GM06990 (cell line): ENCODE data around the gene GFRAL.

Experiments used
- DNase-seq: peaks from one replicate; pipeline ENCODE4 v3.0.0-alpha.2; 2011; ENCODE audit not compliant: insufficient read length; ENCODE audit errors: extremely low read depth
- H3K27me3 ChIP-seq: replicated peaks from 2 replicates; pipeline ENCODE4 v1.6.0; 2011; ENCODE audit warnings: low read length; ENCODE audit not compliant: control insufficient read depth, insufficient read depth
- H3K36me3 ChIP-seq: 2 replicates; pipeline ENCODE4 v1.5.1; 2011; ENCODE audit warnings: low read length; ENCODE audit not compliant: control insufficient read depth, insufficient read depth
- H3K4me3 ChIP-seq: replicated peaks from 2 replicates; pipeline ENCODE4 v1.5.1; 2011; ENCODE audit warnings: low read depth, mild to moderate bottlenecking, control low read depth, low read length
- CTCF ChIP-seq: IDR thresholded peaks from 2 replicates; pipeline ENCODE4 v1.5.1; 2011; ENCODE audit warnings: low read length, control low read depth, mild to moderate bottlenecking, inconsistent platforms; ENCODE audit not compliant: insufficient read depth, poor library complexity, severe bottlenecking

GFRAL gene

GRCh38 chr6:55397986-55398385 lies 70.7 kb downstream of the GFRAL start:
- no peak for TF ChIP-seq CTCF
- Histone ChIP-seq H3K36me3 (no peaks in the 10 kb centered on the region), H3K4me3 (no peak overlapping the region), H3K27me3 (no peaks in the 10 kb centered on the region)
- no peak for DNase-seq

GRCh38 chr6:55399351-55399750 lies 72.1 kb downstream of the GFRAL start:
- no peaks in the 10 kb centered on the region for H3K27me3 ChIP-seq
- DNase-seq: no peak
- no peaks in the 10 kb centered on the region for H3K36me3 ChIP-seq
- no peak overlapping the region for H3K4me3 ChIP-seq
- no peak for TF ChIP-seq CTCF

GRCh38 chr6:55405474-55406235 lies 78.4 kb downstream of the GFRAL start:
- no peak for DNase-seq
- no peak for TF ChIP-seq CTCF
- Histone ChIP-seq H3K27me3 (no peaks in the 10 kb centered on the region), H3K36me3 (no peaks in the 10 kb centered on the region), H3K4me3 (no peak overlapping the region)

- DNase-seq: no peak
- no peak overlapping the region for H3K4me3 ChIP-seq
- H3K27me3 ChIP-seq: no peaks in the 10 kb centered on the region
- H3K36me3 ChIP-seq: no peaks in the 10 kb centered on the region
- TF ChIP-seq CTCF: no peak
Observed at GRCh38 chr6:55410674-55411073, 83.4 kb downstream of the GFRAL start.

- H3K4me3 ChIP-seq: no peak overlapping the region
- H3K27me3 ChIP-seq: no peaks in the 10 kb centered on the region
- DNase-seq: no peak
- no peaks in the 10 kb centered on the region for H3K36me3 ChIP-seq
- TF ChIP-seq CTCF: no peak
Observed at GRCh38 chr6:55423933-55424332, 96.7 kb downstream of the GFRAL start.
